Liver (tissue), 3 donors: ENCODE results near the gene DYNC1LI2.

Source experiments
- ATF3 ChIP-seq: IDR thresholded peaks from 2 replicates; pipeline ENCODE4 v1.6.1; 2016; ENCODE audit warnings: antibody characterized with exemption
- CTCF ChIP-seq: fragments of 150-350 bp; IDR thresholded peaks from 2 replicates; pipeline ENCODE4 v1.5.1; 2017; ENCODE audit warnings: improper control_type of control experiment, low read depth, low read length; ENCODE audit not compliant: missing input control
- EGR1 ChIP-seq, 2 donors: IDR thresholded peaks; 2 replicates each; pipeline ENCODE4 v1.6.1; 2016 to 2018; ENCODE audit warnings: antibody characterized with exemption in 2 of 2, low read depth in 2 of 2
- FOXA1 ChIP-seq: IDR thresholded peaks from 2 replicates; pipeline ENCODE4 v1.6.1; 2016; ENCODE audit warnings: antibody characterized with exemption
- GABPA ChIP-seq, 2 donors: IDR thresholded peaks in 1 of 2; conservative IDR thresholded peaks in 1 of 2; 2 replicates each; pipeline ENCODE4 v1.6.1; 2016; ENCODE audit warnings: antibody characterized with exemption in 2 of 2, mild to moderate bottlenecking in 1 of 2, moderate library complexity in 1 of 2
- JUND ChIP-seq, 2 donors: IDR thresholded peaks; 2 replicates each; pipeline ENCODE4 v1.6.1; 2016; ENCODE audit warnings: antibody characterized with exemption in 2 of 2
- RAD21 ChIP-seq, 2 donors: IDR thresholded peaks; 2 replicates each; pipeline ENCODE4 v1.6.1; 2016; ENCODE audit warnings: antibody characterized with exemption in 2 of 2, mild to moderate bottlenecking in 2 of 2
- REST ChIP-seq: IDR thresholded peaks from 2 replicates; pipeline ENCODE4 v1.6.1; 2016; ENCODE audit warnings: antibody characterized with exemption, mild to moderate bottlenecking
- SP1 ChIP-seq: IDR thresholded peaks from 2 replicates; pipeline ENCODE4 v1.6.1; 2018; ENCODE audit warnings: antibody characterized with exemption, mild to moderate bottlenecking
- TAF1 ChIP-seq: conservative IDR thresholded peaks from 2 replicates; pipeline ENCODE4 v1.6.1; 2016; ENCODE audit warnings: antibody characterized with exemption, mild to moderate bottlenecking
- YY1 ChIP-seq: IDR thresholded peaks from 2 replicates; pipeline ENCODE4 v1.6.1; 2016; ENCODE audit warnings: antibody characterized with exemption, mild to moderate bottlenecking
- ZBTB33 ChIP-seq: IDR thresholded peaks from 2 replicates; pipeline ENCODE4 v1.6.1; 2016; ENCODE audit warnings: antibody characterized with exemption
- donor health status: healthy.
- donor health status: healthy.

- no peak for TF ChIP-seq YY1
- no peak for TF ChIP-seq CTCF
- no peak for TF ChIP-seq REST
- no peak for TF ChIP-seq ATF3
- TF ChIP-seq TAF1 = no peak
- TF ChIP-seq ZBTB33 = no peak
- no peak for TF ChIP-seq RAD21 (IDR thresholded peaks at IDR 0.05)
- no peak for TF ChIP-seq FOXA1
- no peak for TF ChIP-seq EGR1 (IDR thresholded peaks at IDR 0.05; ENCODE audit: low read depth in 2 of 2)
- no peak for TF ChIP-seq JUND (IDR thresholded peaks at IDR 0.05)
- TF ChIP-seq SP1 = no peak
- TF ChIP-seq GABPA (IDR thresholded peaks at IDR 0.05 in 1 of 2, conservative IDR thresholded peaks at IDR 0.05 in 1 of 2) = no peak
These were observed 37.3 kb downstream of the DYNC1LI2 start for GRCh38 chr16:66714062-66714461.
